DMS53 (cell line): ENCODE measurements around the gene KLK4.
A peak's percentile ranks its signal among the peaks of the same experiment; 100 is the strongest.
"Not testable (repeated sequence)": the region's sequence is repeated elsewhere in the genome, so short reads cannot be mapped to it uniquely, and the experiment has no call there.

Experiments
- DNase-seq: peaks from one replicate; lab custom pipeline; 2025; lab: John Stamatoyannopoulos, UW

The KLK4 gene

GRCh38 chr19:50912727-50913716 lies 1.8 kb upstream of the KLK4 start:
- DNase-seq = peak; percentile 44

GRCh38 chr19:50912102-50912599 lies 956 bp upstream of the KLK4 start:
- no peak for DNase-seq

- no peak for DNase-seq
Observed at GRCh38 chr19:50910722-50911121, 473 bp downstream of the KLK4 start.

GRCh38 chr19:50909240-50910070 lies 1.7 kb downstream of the KLK4 start:
- peak; percentile 85 for DNase-seq

- no peak for DNase-seq
Observed at GRCh38 chr19:50908336-50908735, 2.9 kb downstream of the KLK4 start.

GRCh38 chr19:50906217-50906616 lies 5.0 kb downstream of the KLK4 start:
- DNase-seq = peak; percentile 63

- no peak for DNase-seq
Observed at GRCh38 chr19:50902640-50903039, 8.6 kb downstream of the KLK4 start.

GRCh38 chr19:50899569-50899968 lies 11.6 kb downstream of the KLK4 start:
- DNase-seq = no peak

GRCh38 chr19:50898018-50898417 lies 13.2 kb downstream of the KLK4 start:
- DNase-seq = no peak

- DNase-seq = peak; percentile 22
Observed at GRCh38 chr19:50897612-50898011, 13.6 kb downstream of the KLK4 start.

GRCh38 chr19:50897191-50897607 lies 14.0 kb downstream of the KLK4 start:
- peak; percentile 48 for DNase-seq

GRCh38 chr19:50896591-50897190 lies 14.5 kb downstream of the KLK4 start:
- DNase-seq = peak; percentile 97

- not testable (repeated sequence) for DNase-seq
Observed at GRCh38 chr19:50896089-50896590, 15.1 kb downstream of the KLK4 start.

- no peak for DNase-seq
Observed at GRCh38 chr19:50894478-50895356, 16.5 kb downstream of the KLK4 start.

- DNase-seq = peak; percentile 34
Observed at GRCh38 chr19:50893047-50893736, 18.0 kb downstream of the KLK4 start.

GRCh38 chr19:50891253-50891625 lies 20.0 kb downstream of the KLK4 start:
- no peak for DNase-seq

GRCh38 chr19:50890422-50891252 lies 20.6 kb downstream of the KLK4 start:
- no peak for DNase-seq

GRCh38 chr19:50889638-50890037 lies 21.6 kb downstream of the KLK4 start:
- DNase-seq = no peak

GRCh38 chr19:50882188-50882587 lies 29.0 kb downstream of the KLK4 start:
- DNase-seq = no peak
